ENCODE results near the gene POR. TPM values are rescaled to one million over a fixed set of nuclear protein-coding genes. Genes with fewer than 3 reads are reported as not detected.
"Not testable (repeated sequence)": the region's sequence is repeated elsewhere in the genome, so short reads cannot be mapped to it uniquely, and the experiment has no call there.

Gene POR
- total and polyA plus RNA-seq, 2 experiments from 2014 or later: 87.9 to 97.9 TPM

DNA sequence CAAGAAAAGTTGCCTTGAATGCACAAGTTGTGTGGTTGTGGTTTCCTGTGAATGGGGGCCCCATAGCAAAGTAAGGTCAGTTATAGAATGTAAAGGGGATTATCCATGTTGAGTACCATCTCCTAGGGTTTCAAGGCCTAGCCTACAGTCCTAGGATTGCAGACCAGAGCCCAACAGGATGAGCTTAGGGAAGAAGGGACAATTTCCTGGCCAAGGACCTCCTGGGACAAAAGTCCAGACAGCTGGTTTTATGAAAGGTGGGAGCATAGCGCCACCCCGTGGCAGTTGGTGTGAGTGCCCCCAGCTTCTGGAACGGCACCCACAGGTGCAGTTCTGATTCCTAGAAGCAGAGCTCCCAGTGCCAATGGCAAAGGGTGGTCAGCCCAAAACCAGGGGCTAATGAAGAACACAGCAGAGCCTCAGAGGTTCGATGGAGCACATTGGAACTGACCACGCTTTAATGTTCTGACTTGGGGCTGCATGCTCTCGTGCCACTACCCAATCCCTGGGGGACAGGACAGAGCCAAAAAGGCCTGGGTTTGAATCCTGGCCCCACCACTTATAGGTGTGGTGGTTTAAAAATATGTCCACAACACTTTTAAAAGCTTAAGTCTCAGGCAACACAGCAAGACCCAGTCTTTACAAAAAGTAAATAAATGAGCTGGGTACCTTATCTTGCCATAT lies 105.2 kb downstream of the POR start:
- peak; percentile 73 to 82 for DNase-seq (ENCODE audit: low read depth in 1 of 2, low spot score in 1 of 2)
- Histone ChIP-seq H3K4me1 (ENCODE audit: low read depth) (peaks cover 8% of the 10 kb centered on the region), H3K36me3 (no peaks in the 10 kb centered on the region), H3K4me3 (no peak overlapping the region), H3K27me3 (no peaks in the 10 kb centered on the region), H3K27ac (no peak overlapping the region), H3K9me3 (ENCODE audit: low read depth) (no peaks in the 10 kb centered on the region)
- TF ChIP-seq CTCF (IDR thresholded peaks at IDR 0.05; ENCODE audit: low read depth, low read length): peak; percentile 92

DNA sequence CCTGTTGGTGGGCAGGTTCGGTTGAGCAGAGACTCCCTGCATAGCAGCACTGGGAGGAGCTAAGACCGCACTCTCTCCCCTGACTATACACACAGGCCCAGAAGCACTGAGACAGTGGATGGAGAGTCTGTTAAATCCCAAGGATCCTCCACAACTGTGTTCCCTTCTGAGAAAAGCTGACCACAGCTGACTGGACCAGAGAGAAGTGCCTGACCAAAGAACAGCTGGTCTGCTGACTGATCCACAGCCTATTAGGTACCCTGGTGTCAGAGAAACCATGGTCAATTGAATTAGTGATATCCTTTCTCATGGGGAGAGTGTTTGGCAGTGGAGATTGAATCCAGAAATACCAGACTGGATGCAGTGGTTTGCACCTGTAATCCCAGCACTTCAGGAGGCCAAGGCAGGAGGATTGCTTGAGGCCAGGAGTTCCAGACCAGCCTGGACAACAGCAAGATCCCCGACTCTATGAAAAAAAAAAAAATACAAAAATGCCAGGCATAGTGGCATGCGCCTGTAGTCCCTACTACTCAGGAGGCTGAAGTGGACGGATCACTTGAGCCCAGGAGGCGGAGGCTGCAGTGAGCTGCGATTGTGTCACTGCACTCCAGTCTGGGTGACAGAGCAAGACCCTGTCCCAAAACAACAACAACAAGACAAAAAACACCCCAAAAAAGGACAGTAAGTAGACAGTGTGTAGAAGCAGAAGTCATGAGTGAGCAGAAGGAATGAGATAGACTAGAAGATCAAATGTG lies 107.2 kb downstream of the POR start:
- H3K36me3 ChIP-seq: no peaks in the 10 kb centered on the region
- H3K27ac ChIP-seq: no peak overlapping the region
- no peak for DNase-seq (ENCODE audit: low read depth in 1 of 2, low spot score in 1 of 2)
- H3K4me3 ChIP-seq: no peak overlapping the region
- no peak for TF ChIP-seq CTCF (IDR thresholded peaks at IDR 0.05; ENCODE audit: low read depth, low read length)
- H3K4me1 ChIP-seq (ENCODE audit: low read depth): no peaks in the 10 kb centered on the region
- H3K9me3 ChIP-seq (ENCODE audit: low read depth): no peaks in the 10 kb centered on the region
- H3K27me3 ChIP-seq: no peaks in the 10 kb centered on the region

DNA sequence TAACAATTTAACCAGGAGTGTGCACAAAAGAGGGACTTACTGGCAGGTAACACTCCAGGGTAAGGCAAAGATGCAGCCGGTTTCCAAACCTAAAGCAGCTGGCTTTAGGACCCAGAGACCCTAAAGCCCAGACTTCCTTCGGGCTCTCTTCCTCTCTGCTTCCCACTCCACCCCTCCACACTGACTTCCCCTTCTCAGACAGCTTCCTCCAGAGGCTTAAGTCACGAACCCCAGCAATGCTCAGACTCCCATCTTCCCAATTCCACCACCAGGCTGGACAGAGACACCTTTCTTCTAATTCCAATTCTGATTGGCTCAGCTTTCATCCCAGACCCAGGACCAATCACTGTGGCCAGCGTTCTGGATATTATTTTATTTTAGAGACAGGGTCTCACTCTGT lies 108.0 kb downstream of the POR start:
- H3K36me3 ChIP-seq: peaks cover 3% of the 10 kb centered on the region
- H3K9me3 ChIP-seq (ENCODE audit: low read depth): no peaks in the 10 kb centered on the region
- H3K4me1 ChIP-seq (ENCODE audit: low read depth): no peaks in the 10 kb centered on the region
- TF ChIP-seq CTCF (IDR thresholded peaks at IDR 0.05; ENCODE audit: low read depth, low read length): no peak
- H3K27me3 ChIP-seq: no peaks in the 10 kb centered on the region
- no peak overlapping the region for H3K27ac ChIP-seq
- no peak overlapping the region for H3K4me3 ChIP-seq
- no peak for DNase-seq (ENCODE audit: low read depth in 1 of 2, low spot score in 1 of 2)

GRCh38 chr7:76029682-76030081 lies 114.7 kb downstream of the POR start:
- H3K36me3 ChIP-seq: peaks cover 12% of the 10 kb centered on the region
- not testable (repeated sequence) for H3K4me3 ChIP-seq; H3K9me3 ChIP-seq (ENCODE audit: low read depth); H3K27ac ChIP-seq; H3K27me3 ChIP-seq; H3K4me1 ChIP-seq (ENCODE audit: low read depth); DNase-seq (ENCODE audit: low read depth in 1 of 2, low spot score in 1 of 2)

DNA sequence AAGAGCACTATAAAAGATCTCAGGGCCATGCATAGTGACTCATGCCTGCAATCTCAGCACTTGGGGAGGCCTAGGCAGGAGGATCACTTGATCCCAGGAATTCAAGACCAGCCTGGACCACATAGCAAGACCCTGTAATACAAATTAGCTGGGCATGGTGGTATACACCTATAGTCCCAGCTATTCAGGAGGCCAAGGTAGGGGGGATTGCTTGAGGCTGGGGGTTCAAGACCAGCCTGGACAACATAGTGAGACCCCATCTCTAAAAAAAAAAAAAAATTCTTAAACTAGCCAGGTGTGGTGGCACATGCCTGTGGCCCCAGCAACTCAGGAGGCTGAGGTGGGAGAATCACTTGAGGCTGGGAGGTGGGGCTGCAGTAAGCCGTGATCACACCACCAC lies 117.0 kb downstream of the POR start:
- no peak for DNase-seq (ENCODE audit: low read depth in 1 of 2, low spot score in 1 of 2)
- Histone ChIP-seq H3K27me3 (no peaks in the 10 kb centered on the region), H3K9me3 (ENCODE audit: low read depth) (no peaks in the 10 kb centered on the region), H3K4me3 (no peak overlapping the region), H3K36me3 (peaks cover 12% of the 10 kb centered on the region), H3K27ac (no peak overlapping the region), H3K4me1 (ENCODE audit: low read depth) (no peaks in the 10 kb centered on the region)
- no peak for TF ChIP-seq CTCF (IDR thresholded peaks at IDR 0.05; ENCODE audit: low read depth, low read length)

Other genes with a start within 250 kb of the POR start
- gene HIP1, start 176.2 kb upstream of the POR start, total RNA-seq: 32.3 and 34.6 TPM in 2 replicates
- 19.2 and 21.2 TPM in 2 replicates for gene HIP1, start 176.2 kb upstream of the POR start, polyA plus RNA-seq
- gene CCL26, start 142.9 kb upstream of the POR start, total RNA-seq: not detected in 2 replicates
- gene CCL26, start 142.9 kb upstream of the POR start, polyA plus RNA-seq: not detected in 2 replicates
- not detected in 2 replicates for gene CCL24, start 101.3 kb upstream of the POR start, total RNA-seq
- not detected in 2 replicates for gene CCL24, start 101.3 kb upstream of the POR start, polyA plus RNA-seq
- 83.6 and 115 TPM in 2 replicates for gene RHBDD2, start 36.1 kb upstream of the POR start, total RNA-seq
- 190 and 223 TPM in 2 replicates for gene RHBDD2, start 36.1 kb upstream of the POR start, polyA plus RNA-seq
- 20.0 and 24.6 TPM in 2 replicates for gene TMEM120A, start 79.4 kb downstream of the POR start, total RNA-seq
- 56.9 and 69.9 TPM in 2 replicates for gene TMEM120A, start 79.4 kb downstream of the POR start, polyA plus RNA-seq
- gene STYXL1, start 132.8 kb downstream of the POR start, total RNA-seq: 46.7 and 66.3 TPM in 2 replicates
- 87.8 and 92.0 TPM in 2 replicates for gene STYXL1, start 132.8 kb downstream of the POR start, polyA plus RNA-seq
- 242 and 306 TPM in 2 replicates for gene MDH2, start 133.0 kb downstream of the POR start, total RNA-seq
- gene MDH2, start 133.0 kb downstream of the POR start, polyA plus RNA-seq: 632 and 705 TPM in 2 replicates